HCT116 (cell line): ENCODE measurements around the gene AAK1. TPM values are rescaled to one million over a fixed set of nuclear protein-coding genes. Genes with fewer than 3 reads are reported as not detected.

Experiments
- ATAC-seq: fragments of 200-7000 bp; cut with Tn5 transposase; 2 replicates; pipeline ENCODE4 v1.9.1; 2020; ENCODE audit warnings: mild to moderate bottlenecking, moderate library complexity
- BruUV-seq: library from RNA; stranded (reverse); fragments of 400-500 nt; replicated peaks from 2 replicates; lab custom pipeline; 2021; lab: Mats Ljungman, UMichigan
- CTCF ChIA-PET: fragments of 300-600 bp; sonication (Branson Sonifier 250); formaldehyde crosslinking; loops from one replicate; lab custom pipeline; 2021; ENCODE audit warnings: antibody characterized with exemption; lab: Charles Lee
- POLR2A ChIA-PET: fragments of 300-600, 350-600 bp; sonication (Branson Sonifier 250); formaldehyde crosslinking; loops from one replicate; lab custom pipeline; 2021; ENCODE audit warnings: antibody characterized with exemption; lab: Charles Lee
- RAD21 ChIA-PET, 2 experiments: fragments of 300-600 bp; sonication (Branson Sonifier 250); formaldehyde crosslinking; loops; one replicate each; lab custom pipeline; 2023; ENCODE audit warnings: low total read pairs in 2 of 2; ENCODE audit not compliant: uncharacterized antibody in 2 of 2, unreplicated experiment in 2 of 2, low non-redundant PET in 1 of 2; lab: Charles Lee
- DNase-seq: peaks from one replicate; pipeline ENCODE4 v3.0.0-alpha.2; 2010; ENCODE audit warnings: low read depth, low spot score
- H2AFZ ChIP-seq: fragments of 200-600 bp; shearing (Covaris generic), sonication (generic); 2 replicates; pipeline ENCODE4 v1.6.1; 2017; ENCODE audit warnings: low read depth, mixed run types, mixed read lengths, antibody characterized with exemption, low read length; ENCODE audit not compliant: poor library complexity, severe bottlenecking
- H3K27ac ChIP-seq: 2 replicates; pipeline ENCODE4 v1.5.1; 2012; ENCODE audit warnings: low read depth, low read length
- H3K27me3 ChIP-seq: fragments of 200-600 bp; sonication (generic); 2 replicates; pipeline ENCODE4 v1.6.1; 2016; ENCODE audit warnings: mixed run types, low read length, mixed read lengths; ENCODE audit not compliant: insufficient read depth
- H3K36me3 ChIP-seq, 2 experiments: fragments of 200-500 bp in 1 of 2; fragments of 200-600 bp in 1 of 2; sonication (Bioruptor generic) in 1 of 2; sonication (generic) in 1 of 2; 2 replicates each; pipeline versions ENCODE4 v1.5.1 to v1.6.1; 2014 to 2016; ENCODE audit warnings: low read length in 2 of 2, inconsistent platforms in 1 of 2, mixed read lengths in 1 of 2, mixed run types in 1 of 2; ENCODE audit not compliant: insufficient read depth in 2 of 2, control insufficient read depth in 1 of 2
- H3K4me1 ChIP-seq, 2 experiments: fragments of 200-600 bp in 1 of 2; sonication (generic) in 1 of 2; 2 replicates each; pipeline versions ENCODE4 v1.5.1 to v1.6.1; 2012 to 2017; ENCODE audit warnings: low read length in 2 of 2, inconsistent platforms in 1 of 2, mild to moderate bottlenecking in 1 of 2, mixed read lengths in 1 of 2, mixed run types in 1 of 2, moderate library complexity in 1 of 2; ENCODE audit not compliant: insufficient read depth in 2 of 2, control insufficient read depth in 1 of 2
- H3K4me2 ChIP-seq: fragments of 200-600 bp; sonication (generic); 2 replicates; pipeline ENCODE4 v1.6.1; 2017; ENCODE audit warnings: mixed run types, low read length, mixed read lengths
- H3K4me3 ChIP-seq, 2 experiments: fragments of 200-600 bp in 1 of 2; sonication (generic) in 1 of 2; replicated peaks in 1 of 2; 2 replicates each; pipeline ENCODE4 v1.5.1; 2011 to 2016; ENCODE audit warnings: low read length in 2 of 2, control low read depth in 1 of 2, low read depth in 1 of 2, mild to moderate bottlenecking in 1 of 2, mixed read lengths in 1 of 2, mixed run types in 1 of 2
- H3K79me2 ChIP-seq: fragments of 200-600 bp; sonication (generic); 2 replicates; pipeline ENCODE4 v1.6.1; 2017; ENCODE audit warnings: mild to moderate bottlenecking, mixed run types, low read length, moderate library complexity, mixed read lengths; ENCODE audit not compliant: insufficient read depth
- H3K9ac ChIP-seq: fragments of 200-600 bp; sonication (generic); 2 replicates; pipeline ENCODE4 v1.6.1; 2016; ENCODE audit warnings: low read length, mixed read lengths
- H3K9me2 ChIP-seq: fragments of 200-600 bp; sonication (generic), shearing (Covaris generic); 2 replicates; pipeline ENCODE4 v1.6.1; 2017; ENCODE audit warnings: mixed run types, mild to moderate bottlenecking, moderate library complexity; ENCODE audit not compliant: insufficient read depth
- H3K9me3 ChIP-seq, 2 experiments: fragments of 200-500 bp in 1 of 2; fragments of 200-600 bp in 1 of 2; sonication (Bioruptor generic) in 1 of 2; sonication (generic) in 1 of 2; 2 replicates each; pipeline ENCODE4 v1.6.1; 2014 to 2017; ENCODE audit warnings: low read length in 2 of 2, mixed read lengths in 2 of 2, inconsistent platforms in 1 of 2, low read depth in 1 of 2, mild to moderate bottlenecking in 1 of 2, mixed run types in 1 of 2, moderate library complexity in 1 of 2; ENCODE audit not compliant: control insufficient read depth in 1 of 2, insufficient read depth in 1 of 2
- H4K20me1 ChIP-seq: fragments of 200-600 bp; sonication (generic), shearing (Covaris generic); 2 replicates; pipeline ENCODE4 v1.6.1; 2017; ENCODE audit warnings: mixed run types, mild to moderate bottlenecking, moderate library complexity; ENCODE audit not compliant: insufficient read depth
- ATF3 ChIP-seq: IDR thresholded peaks from 2 replicates; pipeline ENCODE4 v1.6.1; 2012
- CBX3 ChIP-seq: IDR thresholded peaks from 2 replicates; pipeline ENCODE4 v1.6.1; 2012; ENCODE audit warnings: low read depth
- CEBPB ChIP-seq: IDR thresholded peaks from 2 replicates; pipeline ENCODE4 v1.6.1; 2012; ENCODE audit warnings: low read depth
- EGR1 ChIP-seq: IDR thresholded peaks from 2 replicates; pipeline ENCODE4 v1.6.1; 2012; ENCODE audit warnings: low read depth
- EZH2 ChIP-seq: fragments of 200-600 bp; sonication (generic); IDR thresholded peaks from 2 replicates; pipeline ENCODE4 v1.6.1; 2017; ENCODE audit warnings: antibody characterized with exemption, mixed run types
- EZH2phosphoT487 ChIP-seq: fragments of 200-600 bp; IDR thresholded peaks from 2 replicates; pipeline ENCODE4 v1.6.1; 2018; ENCODE audit warnings: antibody characterized with exemption, borderline replicate concordance
- FOSL1 ChIP-seq: IDR thresholded peaks from 2 replicates; pipeline ENCODE4 v1.6.1; 2012; ENCODE audit warnings: low read depth
- POLR2A ChIP-seq: IDR thresholded peaks from 2 replicates; pipeline ENCODE4 v1.7.0; 2011; ENCODE audit warnings: borderline replicate concordance; ENCODE audit not compliant: insufficient read depth, insufficient read length; ENCODE audit errors: extremely low read depth
- POLR2AphosphoS5 ChIP-seq: IDR thresholded peaks from 2 replicates; pipeline ENCODE4 v1.6.1; 2011; ENCODE audit warnings: mild to moderate bottlenecking, low read depth, low read length, moderate library complexity
- RAD21 ChIP-seq: IDR thresholded peaks from 2 replicates; pipeline ENCODE4 v1.6.1; 2012; ENCODE audit warnings: low read depth, mild to moderate bottlenecking
- SIN3A ChIP-seq: IDR thresholded peaks from 2 replicates; pipeline ENCODE4 v1.6.1; 2012; ENCODE audit warnings: low read depth
- TCF7L2 ChIP-seq: IDR thresholded peaks from 2 replicates; pipeline ENCODE4 v1.7.0; 2011; ENCODE audit warnings: borderline replicate concordance, inconsistent platforms; ENCODE audit not compliant: insufficient read depth, insufficient read length; ENCODE audit errors: extremely low read depth
- ZFX ChIP-seq: fragments of 450-650 bp; IDR thresholded peaks from 2 replicates; pipeline ENCODE4 v1.6.1; 2017
- intact Hi-C: fragments of 100-400 bp; cut with micrococcal nuclease; formaldehyde crosslinking; loops from 2 replicates; pipeline ENCODE4 v1.10.0; 2022
- total RNA-seq: library from RNA; stranded (reverse); gene quantifications from one replicate; pipeline ENCODE4 v1.2.1, GENCODE V29; 2021; ENCODE audit not compliant: unreplicated experiment

AAK1 gene
- total RNA-seq, 1 experiment from 2014 or later = 32.0 TPM

GRCh38 chr2:69620870-69621269, 22.7 kb downstream of the AAK1 start:
- Histone ChIP-seq H3K36me3 (no peaks in the 10 kb centered on the region), H2AFZ (no peak overlapping the region), H3K4me2 (no peak overlapping the region), H4K20me1 (no peaks in the 10 kb centered on the region), H3K79me2 (no peaks in the 10 kb centered on the region), H3K27me3 (no peaks in the 10 kb centered on the region), H3K9me2 (no peaks in the 10 kb centered on the region), H3K27ac (no peak overlapping the region), H3K4me1 (peaks cover 18 to 36% of the 10 kb centered on the region in 2 experiments), H3K9ac (no peak overlapping the region), H3K9me3 (no peaks in the 10 kb centered on the region), H3K4me3 (no peak overlapping the region)
- ChIA-PET RAD21 (no interaction called here), POLR2A (no interaction called here), CTCF (no interaction called here)
- no peak for ATAC-seq
- TF ChIP-seq CEBPB = no peak
- TF ChIP-seq POLR2AphosphoS5 = no peak
- no peak for TF ChIP-seq TCF7L2
- TF ChIP-seq CBX3 = no peak
- no peak for TF ChIP-seq EZH2
- no peak for TF ChIP-seq POLR2A
- no peak for TF ChIP-seq ZFX
- no peak for TF ChIP-seq EGR1
- TF ChIP-seq SIN3A = no peak
- DNase-seq = no peak
- intact Hi-C loops = no loop called here
- no TSS peak for BruUV-seq

- no peak overlapping the region for H2AFZ ChIP-seq
- BruUV-seq = no TSS peak
- no peak for TF ChIP-seq POLR2AphosphoS5
- no peak for TF ChIP-seq ATF3
- TF ChIP-seq RAD21 = no peak
- TF ChIP-seq EZH2 = no peak
- no peak for TF ChIP-seq POLR2A
- no peak for TF ChIP-seq FOSL1
- TF ChIP-seq TCF7L2 = no peak
- TF ChIP-seq EGR1 = no peak
- no peak for TF ChIP-seq SIN3A
- TF ChIP-seq EZH2phosphoT487 = no peak
- no peak for TF ChIP-seq CEBPB
- no peaks in the 10 kb centered on the region for H3K36me3 ChIP-seq
- no peaks in the 10 kb centered on the region for H3K9me2 ChIP-seq
- ChIA-PET CTCF (no interaction called here), RAD21 (no interaction called here), POLR2A (no interaction called here)
- H4K20me1 ChIP-seq = no peaks in the 10 kb centered on the region
- peaks cover 28 to 41% of the 10 kb centered on the region in 2 experiments for H3K4me1 ChIP-seq
- H3K4me2 ChIP-seq = no peak overlapping the region
- no peaks in the 10 kb centered on the region for H3K27me3 ChIP-seq
- DNase-seq (no peak), ATAC-seq (no peak)
- H3K27ac ChIP-seq = no peak overlapping the region
- no peaks in the 10 kb centered on the region for H3K9me3 ChIP-seq
- intact Hi-C loops = no loop called here
- no peak overlapping the region for H3K4me3 ChIP-seq
- no peaks in the 10 kb centered on the region for H3K79me2 ChIP-seq
- H3K9ac ChIP-seq = no peak overlapping the region
These were observed 23.8 kb downstream of the AAK1 start for GRCh38 chr2:69619725-69620124.
